Naive thymus-derived CD8-positive, alpha-beta T cell (primary cell): ENCODE data around the gene TESK2. TPM values are rescaled to one million over a fixed set of nuclear protein-coding genes. Genes with fewer than 3 reads are reported as not detected.
A peak's percentile ranks its signal among the peaks of the same experiment; 100 is the strongest.
"Not testable (repeated sequence)": the region's sequence is repeated elsewhere in the genome, so short reads cannot be mapped to it uniquely, and the experiment has no call there.

Experiments
- ATAC-seq, 2 donors: fragments of 150-1000 bp; cut with Tn5 transposase in 1 of 2; sonication (Bioruptor Pico), chemical (Tn5 transposase) in 1 of 2; 1 replicate in 1 of 2; 2 replicates in 1 of 2; pipeline ENCODE4 v1.10.0; 2021; ENCODE audit warnings: mild to moderate bottlenecking in 2 of 2, moderate library complexity in 2 of 2
- POLR2A ChIA-PET: fragments of 350-600 bp; sonication (Branson Sonifier 250); formaldehyde crosslinking; loops from one replicate; lab custom pipeline; 2021; ENCODE audit warnings: antibody characterized with exemption; lab: Charles Lee
- DNase-seq, 10 donors: peaks; one replicate each; pipeline versions ENCODE4 v3.0.0 to v3.0.0-alpha.2; 2020 to 2022
- H3K27ac Mint-ChIP-seq, 10 donors: one replicate each; pipeline ENCODE4 v1.8.0; 2020 to 2022; ENCODE audit warnings: mild to moderate bottlenecking in 10 of 10, mixed read lengths in 10 of 10, moderate library complexity in 4 of 10, inconsistent platforms in 1 of 10
- H3K27me3 Mint-ChIP-seq, 5 donors: one replicate each; pipeline ENCODE4 v1.8.0; 2021 to 2022; ENCODE audit warnings: mixed read lengths in 5 of 5
- H3K36me3 Mint-ChIP-seq, 3 donors: one replicate each; pipeline ENCODE4 v1.8.0; 2020 to 2022; ENCODE audit warnings: mixed read lengths in 3 of 3, mild to moderate bottlenecking in 2 of 3, inconsistent platforms in 1 of 3
- H3K4me1 Mint-ChIP-seq, 4 donors: one replicate each; pipeline ENCODE4 v1.8.0; 2021 to 2022; ENCODE audit warnings: mixed read lengths in 4 of 4
- H3K4me3 Mint-ChIP-seq, 10 donors: one replicate each; pipeline ENCODE4 v1.8.0; 2020 to 2022; ENCODE audit warnings: mild to moderate bottlenecking in 10 of 10, mixed read lengths in 10 of 10, moderate library complexity in 6 of 10, inconsistent platforms in 1 of 10
- H3K9me3 Mint-ChIP-seq, 9 donors: one replicate each; pipeline ENCODE4 v1.8.0; 2020 to 2022; ENCODE audit warnings: mixed read lengths in 9 of 9, mild to moderate bottlenecking in 3 of 9, inconsistent platforms in 1 of 9, moderate library complexity in 1 of 9
- polyA plus RNA-seq, 3 donors: library from polyadenylated mRNA; unstranded; fragments of 300-500 nt; fragmentation: Illumina TruSeq; gene quantifications; one replicate each; pipeline ENCODE4 v1.2.3, GENCODE V29; 2021
- total RNA-seq, 8 experiments: library from RNA in 2 of 8; stranded (reverse) in 2 of 8; gene quantifications; one replicate each; pipeline ENCODE4 v1.2.3 and lab custom pipeline; 2021 to 2026

The TESK2 gene
- total and polyA plus RNA-seq, 5 experiments from 2014 or later: 2.3 to 10.0 (median 3.1) TPM

DNA sequence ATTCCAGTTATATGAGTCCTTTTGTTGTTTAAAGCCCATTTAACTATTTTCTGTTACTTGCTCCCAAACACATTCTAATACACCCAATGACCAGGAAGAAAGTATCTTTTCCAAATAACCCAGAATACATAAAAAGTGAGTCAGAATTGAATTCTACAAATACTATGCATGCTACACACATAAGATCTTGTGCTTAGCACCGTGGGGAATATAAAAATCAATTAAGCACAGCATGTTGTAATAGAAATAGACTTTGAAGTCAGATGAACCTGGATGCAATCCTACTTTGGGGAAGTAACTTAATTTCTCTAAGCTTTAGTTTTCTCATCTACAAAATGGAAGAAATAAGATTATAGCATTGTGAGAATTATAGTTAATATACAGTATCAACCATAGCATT lies 110.2 kb downstream of the TESK2 start:
- no peaks in the 10 kb centered on the region for H3K9me3 Mint-ChIP-seq
- H3K36me3 Mint-ChIP-seq: peaks cover 0 to 10% (median 2%) of the 10 kb centered on the region in 3 donors
- H3K27me3 Mint-ChIP-seq: no peaks in the 10 kb centered on the region
- DNase-seq: no peak
- POLR2A ChIA-PET: no interaction called here
- H3K4me3 Mint-ChIP-seq: no peak overlapping the region
- H3K4me1 Mint-ChIP-seq: no peaks in the 10 kb centered on the region
- no peak overlapping the region for H3K27ac Mint-ChIP-seq
- no peak for ATAC-seq

DNA sequence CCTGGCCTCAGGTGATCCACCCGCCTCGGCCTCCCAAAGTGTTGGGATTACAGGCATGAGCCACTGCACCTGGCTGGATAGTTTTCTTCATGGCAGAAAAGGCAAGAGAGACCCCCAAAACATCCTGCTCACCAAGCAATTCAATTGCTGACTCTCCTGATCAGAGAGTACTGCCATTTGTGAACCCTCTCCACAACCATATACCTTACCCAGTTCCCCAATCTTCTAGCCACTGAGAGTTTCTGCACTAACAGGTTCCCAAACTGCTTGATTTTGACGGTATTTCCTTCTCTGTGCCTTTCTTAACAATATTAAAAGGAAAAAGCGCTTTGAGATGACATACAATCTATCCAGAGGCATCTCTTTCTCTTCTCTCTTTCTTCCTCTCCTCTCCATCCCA lies 110.8 kb downstream of the TESK2 start:
- ATAC-seq (no peak), DNase-seq (no peak)
- H3K27ac Mint-ChIP-seq: no peak overlapping the region
- H3K27me3 Mint-ChIP-seq: no peaks in the 10 kb centered on the region
- H3K9me3 Mint-ChIP-seq: no peaks in the 10 kb centered on the region
- POLR2A ChIA-PET: no interaction called here
- H3K4me3 Mint-ChIP-seq: no peak overlapping the region
- peaks cover 0 to 3% (median 1%) of the 10 kb centered on the region in 4 donors for H3K4me1 Mint-ChIP-seq
- H3K36me3 Mint-ChIP-seq: peaks cover 0 to 8% (median 2%) of the 10 kb centered on the region in 3 donors

DNA sequence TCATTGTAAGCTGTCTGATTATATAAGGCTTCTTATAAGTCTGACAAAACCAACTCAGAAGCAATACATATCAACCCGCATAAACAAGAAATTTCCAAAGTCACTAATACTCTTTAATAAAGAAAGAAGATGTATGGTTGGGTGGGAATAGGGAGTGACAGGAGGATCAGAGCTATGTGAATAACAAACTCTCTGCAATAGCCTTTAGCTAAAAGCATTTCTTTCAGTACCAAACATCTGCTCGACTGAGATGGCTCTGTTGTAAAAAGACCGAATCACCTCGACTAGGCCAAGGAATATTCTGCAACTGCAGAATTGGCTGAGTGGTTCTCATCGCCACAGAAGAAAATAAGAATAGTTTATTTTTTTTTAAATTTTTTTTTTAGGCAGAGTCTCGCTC lies 111.4 kb downstream of the TESK2 start:
- Mint-ChIP-seq H3K27ac (no peak overlapping the region), H3K4me3 (no peak overlapping the region), H3K9me3 (no peaks in the 10 kb centered on the region), H3K4me1 (peaks cover 0 to 9% (median 1%) of the 10 kb centered on the region in 4 donors), H3K27me3 (no peaks in the 10 kb centered on the region), H3K36me3 (peaks cover 0 to 4% (median 2%) of the 10 kb centered on the region in 3 donors)
- POLR2A ChIA-PET: no interaction called here
- DNase-seq (no peak), ATAC-seq (no peak)

DNA sequence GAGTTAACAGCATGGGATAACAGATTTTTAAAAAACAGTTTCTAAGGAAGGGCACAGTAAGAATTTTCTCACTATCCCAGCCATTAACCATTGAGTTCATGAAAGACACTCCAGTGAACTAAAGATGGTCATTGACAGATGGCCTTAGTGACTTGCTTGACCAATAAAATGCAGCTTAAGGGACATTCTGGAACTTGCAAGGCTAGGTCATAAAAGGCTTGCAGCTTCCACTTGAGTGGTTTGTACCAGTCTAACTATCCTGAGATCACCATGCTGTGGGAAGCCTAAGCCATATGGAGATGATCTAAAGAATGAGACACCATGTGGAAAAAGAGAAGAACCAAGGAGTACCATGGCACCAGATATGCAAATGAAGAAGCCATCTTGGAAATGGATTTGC lies 112.8 kb downstream of the TESK2 start:
- Mint-ChIP-seq H3K27ac (no peak overlapping the region), H3K4me1 (peaks cover 0 to 19% (median 2%) of the 10 kb centered on the region in 4 donors), H3K4me3 (no peak overlapping the region), H3K27me3 (no peaks in the 10 kb centered on the region), H3K36me3 (peaks cover 0 to 2% (median 0%) of the 10 kb centered on the region in 3 donors), H3K9me3 (no peaks in the 10 kb centered on the region)
- no peak for ATAC-seq
- no peak for DNase-seq
- POLR2A ChIA-PET: no interaction called here

DNA sequence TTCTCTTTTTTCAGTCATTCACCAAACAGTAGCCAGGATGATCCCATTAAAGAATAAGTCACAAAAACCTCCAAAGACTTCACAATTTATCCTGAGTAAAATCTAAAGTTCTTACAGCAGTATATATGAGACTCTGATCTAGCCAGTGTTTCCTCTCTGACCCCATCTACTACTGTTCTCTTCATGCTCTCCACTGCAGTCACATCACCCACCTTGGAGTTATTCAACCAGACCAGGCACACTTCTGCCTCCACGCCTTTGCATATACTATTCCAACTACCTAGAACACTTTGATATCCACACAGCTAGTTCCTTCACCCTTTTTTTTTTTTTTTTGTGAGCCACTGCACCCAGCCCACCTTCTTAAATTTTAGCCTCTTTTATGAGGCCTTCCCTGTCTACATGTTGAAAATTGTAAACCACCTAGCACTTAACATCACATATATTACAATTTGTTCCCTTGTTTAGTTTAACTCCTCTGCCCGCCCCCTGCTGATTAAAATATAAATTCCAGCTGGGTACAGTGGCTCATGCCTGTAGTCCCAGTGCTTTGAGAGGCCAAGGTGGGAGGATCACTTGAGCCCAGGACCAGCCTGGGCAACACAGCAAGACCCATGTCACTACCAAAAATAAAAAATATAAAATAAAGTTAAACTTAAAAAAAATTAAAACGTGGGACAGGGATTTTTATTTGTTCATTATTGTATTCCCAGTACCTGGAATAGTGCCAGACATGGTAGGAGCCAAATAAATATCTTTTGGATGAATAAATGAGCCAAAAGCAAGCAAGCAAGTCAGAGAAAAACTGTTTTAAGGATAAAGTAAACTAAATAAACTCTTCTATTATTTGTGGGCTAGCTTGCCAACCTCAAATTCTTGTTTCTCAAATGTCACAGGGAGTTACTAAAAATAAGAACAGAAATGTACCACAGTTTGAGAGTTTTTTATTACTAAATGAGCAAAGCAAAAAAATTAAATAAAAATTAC lies 115.6 kb downstream of the TESK2 start:
- Mint-ChIP-seq H3K36me3 (peaks cover 0 to 2% (median 0%) of the 10 kb centered on the region in 3 donors), H3K27me3 (no peaks in the 10 kb centered on the region), H3K4me3 (no peak overlapping the region), H3K9me3 (no peaks in the 10 kb centered on the region), H3K27ac (peak overlapping the region in 4 of 10 donors; percentile 3 to 49 (median 7)), H3K4me1 (peaks cover 0 to 31% (median 2%) of the 10 kb centered on the region in 4 donors)
- ATAC-seq: no peak
- POLR2A ChIA-PET: no interaction called here
- DNase-seq: no peak

DNA sequence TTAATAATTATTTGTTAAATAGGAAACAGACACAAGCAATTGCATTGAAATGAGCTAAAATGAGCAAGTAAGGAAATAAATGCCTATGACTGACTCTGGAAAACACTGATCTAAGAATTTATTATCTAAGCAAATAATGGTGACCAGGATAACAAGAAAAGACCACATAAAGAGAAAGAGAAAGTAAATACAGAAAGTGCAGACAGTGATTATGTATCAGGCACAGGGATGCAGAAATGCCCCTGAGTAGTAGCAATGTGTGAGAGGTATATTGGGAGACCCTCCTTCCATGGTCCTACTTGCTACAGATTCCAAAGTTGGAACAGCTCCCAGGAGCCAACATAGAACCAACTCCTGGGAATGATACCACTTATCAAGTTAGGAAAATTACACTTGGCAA lies 117.4 kb downstream of the TESK2 start:
- H3K27ac Mint-ChIP-seq: peak overlapping the region in 1 of 10 donors; percentile 4
- H3K4me1 Mint-ChIP-seq: peaks cover 0 to 32% (median 2%) of the 10 kb centered on the region in 4 donors
- peaks cover 0 to 2% (median 0%) of the 10 kb centered on the region in 3 donors for H3K36me3 Mint-ChIP-seq
- H3K4me3 Mint-ChIP-seq: no peak overlapping the region
- no peaks in the 10 kb centered on the region for H3K9me3 Mint-ChIP-seq
- no peak for ATAC-seq
- POLR2A ChIA-PET: no interaction called here
- DNase-seq: no peak
- no peaks in the 10 kb centered on the region for H3K27me3 Mint-ChIP-seq

DNA sequence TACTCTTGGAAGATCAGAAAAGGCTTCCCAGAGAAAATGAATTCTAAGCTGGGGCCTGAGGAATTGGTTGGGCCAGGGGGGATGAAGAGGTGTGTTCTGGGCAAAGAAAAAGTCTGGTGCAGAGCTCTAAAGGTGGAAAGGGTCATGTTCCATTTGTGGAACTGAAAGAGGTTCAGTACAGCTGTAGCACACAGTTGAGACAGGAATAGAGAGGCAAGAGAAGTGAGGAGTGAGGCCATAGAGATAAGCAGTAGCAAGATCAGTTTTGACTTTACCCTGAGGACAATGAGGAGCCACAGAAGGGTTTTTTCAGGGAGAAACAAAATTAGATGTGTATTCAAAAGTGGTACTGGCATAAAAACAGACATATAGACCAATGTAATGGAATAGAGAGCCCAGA lies 120.4 kb downstream of the TESK2 start:
- H3K27me3 Mint-ChIP-seq: no peaks in the 10 kb centered on the region
- H3K4me1 Mint-ChIP-seq: peaks cover 0 to 32% (median 2%) of the 10 kb centered on the region in 4 donors
- POLR2A ChIA-PET: no interaction called here
- H3K27ac Mint-ChIP-seq: no peak overlapping the region
- ATAC-seq: no peak
- no peaks in the 10 kb centered on the region for H3K36me3 Mint-ChIP-seq
- H3K9me3 Mint-ChIP-seq: no peaks in the 10 kb centered on the region
- H3K4me3 Mint-ChIP-seq: no peak overlapping the region
- no peak for DNase-seq

DNA sequence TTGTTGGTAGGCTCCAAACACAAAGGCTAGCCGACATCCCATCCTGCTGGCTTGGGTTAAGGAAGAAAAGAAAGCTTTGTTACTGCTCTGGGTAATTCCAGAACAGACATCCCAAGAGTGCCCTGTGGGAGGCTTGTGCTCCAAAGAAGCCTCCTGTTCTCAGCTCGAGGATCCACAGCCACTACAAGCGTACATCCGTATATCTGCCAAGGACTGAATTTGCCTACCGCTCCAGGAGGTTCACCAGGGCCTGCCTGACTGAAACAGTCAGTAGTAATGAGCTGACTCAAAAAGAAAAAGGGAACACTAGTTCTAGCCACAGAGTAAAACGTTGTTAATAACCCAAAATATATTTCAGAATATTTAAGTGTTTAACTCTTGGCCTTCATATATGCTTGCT lies 125.9 kb downstream of the TESK2 start:
- ATAC-seq (no peak), DNase-seq (no peak)
- no peak overlapping the region for H3K27ac Mint-ChIP-seq
- no peaks in the 10 kb centered on the region for H3K36me3 Mint-ChIP-seq
- H3K27me3 Mint-ChIP-seq: no peaks in the 10 kb centered on the region
- POLR2A ChIA-PET: interaction anchor here (0.7 kb wide), 1 partner anchor 127 kb away, joined by 5 read pairs; no protein-coding TSS in a partner anchor
- H3K9me3 Mint-ChIP-seq: no peaks in the 10 kb centered on the region
- no peak overlapping the region for H3K4me3 Mint-ChIP-seq
- peaks cover 0 to 3% (median 2%) of the 10 kb centered on the region in 4 donors for H3K4me1 Mint-ChIP-seq

DNA sequence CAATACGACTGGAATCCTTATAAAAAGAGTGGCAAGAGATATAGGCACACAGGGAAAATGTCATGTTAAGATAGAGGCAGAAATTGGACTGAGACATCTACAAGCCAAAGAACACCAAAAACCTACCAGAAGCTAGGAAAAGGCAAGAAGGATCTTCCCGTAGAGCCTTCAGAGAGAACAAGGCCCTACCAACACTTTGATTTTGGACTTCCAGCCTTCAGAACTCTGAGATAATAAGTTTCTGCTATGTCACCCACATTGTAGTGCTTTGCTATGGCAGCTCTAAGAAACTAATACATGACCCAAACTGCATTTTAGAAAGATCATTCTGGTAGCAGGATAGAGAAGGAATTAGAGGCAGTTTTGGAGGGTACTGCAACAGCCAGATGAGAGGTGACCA lies 126.7 kb downstream of the TESK2 start:
- Mint-ChIP-seq H3K27me3 (no peaks in the 10 kb centered on the region), H3K4me3 (no peak overlapping the region), H3K36me3 (no peaks in the 10 kb centered on the region), H3K4me1 (peaks cover 2 to 6% (median 5%) of the 10 kb centered on the region in 4 donors), H3K9me3 (no peaks in the 10 kb centered on the region), H3K27ac (no peak overlapping the region)
- ATAC-seq (no peak), DNase-seq (no peak)
- POLR2A ChIA-PET: no interaction called here

DNA sequence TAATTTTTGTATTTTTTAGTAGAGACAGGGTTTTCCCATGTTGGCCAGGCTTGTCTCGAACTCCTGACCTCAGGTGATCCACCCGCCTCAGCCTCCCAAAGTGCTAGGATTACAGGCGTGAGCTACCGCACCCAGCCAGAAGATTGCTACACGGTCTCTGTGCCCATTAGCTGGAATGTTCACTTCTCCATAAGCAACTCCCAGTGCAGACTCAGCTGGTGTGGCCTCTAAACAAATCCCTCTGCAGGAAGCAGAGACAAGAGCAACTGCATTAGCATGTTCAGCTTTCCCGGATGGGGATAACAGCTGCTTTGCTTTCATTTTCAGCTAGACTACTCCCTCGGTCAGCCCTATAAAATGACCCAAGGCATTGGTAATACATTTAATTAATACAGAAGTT lies 130.0 kb downstream of the TESK2 start:
- H3K27me3 Mint-ChIP-seq, POLR2A ChIA-PET: not testable (repeated sequence)

DNA sequence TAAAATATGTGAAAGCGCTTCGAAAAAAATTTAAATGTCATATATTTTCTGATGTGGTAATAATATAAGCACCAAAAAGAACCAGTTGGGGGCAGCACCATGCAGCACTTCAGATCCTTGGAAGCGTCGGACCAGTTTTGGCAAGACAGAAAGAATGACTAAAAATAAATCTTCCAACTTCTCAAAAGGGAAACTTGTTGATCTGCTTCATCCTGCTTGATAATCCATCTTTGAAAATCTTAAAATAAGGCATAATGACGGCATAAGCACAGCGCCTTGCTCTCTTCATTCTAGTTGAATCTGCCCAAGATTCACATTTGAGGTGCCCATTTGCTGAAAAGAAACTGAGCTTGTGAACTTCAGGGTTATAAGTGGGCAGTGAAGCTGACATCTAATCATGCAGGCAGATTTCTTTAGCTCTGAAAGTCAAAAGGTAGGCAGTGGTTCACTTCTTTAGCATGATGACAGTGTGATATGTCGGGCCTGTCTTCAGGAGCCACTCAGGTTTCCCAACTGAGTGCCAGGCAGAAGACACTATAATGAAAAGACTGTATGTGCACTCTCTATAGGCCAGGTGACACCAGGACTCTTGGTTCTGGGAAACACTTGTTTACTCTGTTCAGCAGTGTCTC lies 131.0 kb downstream of the TESK2 start:
- H3K36me3 Mint-ChIP-seq: peaks cover 0 to 2% (median 0%) of the 10 kb centered on the region in 3 donors
- peak overlapping the region in 2 of 10 donors; percentile 6 to 46 for H3K4me3 Mint-ChIP-seq
- H3K9me3 Mint-ChIP-seq: no peaks in the 10 kb centered on the region
- peak overlapping the region in 4 of 10 donors; percentile 2 to 47 (median 26) for H3K27ac Mint-ChIP-seq
- no peaks in the 10 kb centered on the region for H3K27me3 Mint-ChIP-seq
- ATAC-seq (peak; percentile 59 to 75), DNase-seq (peak in 9 of 10 donors; percentile 23 to 73 (median 46))
- POLR2A ChIA-PET: interaction anchor here (1.0 to 1.1 kb wide), 2 partner anchors 132 to 133 kb away, joined by 4 to 10 read pairs; no protein-coding TSS in a partner anchor
- H3K4me1 Mint-ChIP-seq: peaks cover 2 to 6% (median 5%) of the 10 kb centered on the region in 4 donors

More for the DNA sequence above, 130.0 kb downstream of the TESK2 start:
- H3K36me3 Mint-ChIP-seq, H3K9me3 Mint-ChIP-seq, H3K27ac Mint-ChIP-seq, DNase-seq, H3K4me1 Mint-ChIP-seq, H3K4me3 Mint-ChIP-seq, ATAC-seq: not testable (repeated sequence)

DNA sequence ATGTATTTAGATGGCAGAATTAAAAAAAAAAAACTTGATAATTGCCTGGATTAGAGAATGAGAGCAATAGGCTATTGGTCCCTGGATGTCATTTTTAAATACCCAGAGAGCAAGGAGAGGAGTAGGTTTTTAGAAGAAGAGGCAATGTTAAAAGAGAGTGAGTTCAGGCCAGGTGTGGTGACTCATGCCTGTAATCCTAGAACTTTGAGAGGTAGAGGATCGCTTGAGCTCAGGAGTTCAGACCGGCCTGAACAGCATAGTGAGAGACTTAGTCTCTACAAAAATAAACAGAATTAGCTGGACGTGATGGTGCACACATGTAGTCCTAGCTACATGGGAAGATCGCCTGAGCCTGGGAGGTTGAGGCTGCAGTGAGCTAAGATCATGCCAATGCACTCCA lies 134.8 kb downstream of the TESK2 start:
- ATAC-seq (no peak), DNase-seq (no peak)
- Mint-ChIP-seq H3K36me3 (peaks cover 0 to 2% (median 0%) of the 10 kb centered on the region in 3 donors), H3K9me3 (no peaks in the 10 kb centered on the region), H3K27me3 (no peaks in the 10 kb centered on the region), H3K4me1 (peaks cover 2 to 6% (median 5%) of the 10 kb centered on the region in 4 donors), H3K4me3 (no peak overlapping the region), H3K27ac (peak overlapping the region in 1 of 10 donors; percentile 12)
- POLR2A ChIA-PET: interaction anchor here (0.6 to 1.7 kb wide), 3 partner anchors 16 to 137 kb away, joined by 3 to 4 read pairs (median 3); partner anchors contain the start of genes MUTYH and TOE1

DNA sequence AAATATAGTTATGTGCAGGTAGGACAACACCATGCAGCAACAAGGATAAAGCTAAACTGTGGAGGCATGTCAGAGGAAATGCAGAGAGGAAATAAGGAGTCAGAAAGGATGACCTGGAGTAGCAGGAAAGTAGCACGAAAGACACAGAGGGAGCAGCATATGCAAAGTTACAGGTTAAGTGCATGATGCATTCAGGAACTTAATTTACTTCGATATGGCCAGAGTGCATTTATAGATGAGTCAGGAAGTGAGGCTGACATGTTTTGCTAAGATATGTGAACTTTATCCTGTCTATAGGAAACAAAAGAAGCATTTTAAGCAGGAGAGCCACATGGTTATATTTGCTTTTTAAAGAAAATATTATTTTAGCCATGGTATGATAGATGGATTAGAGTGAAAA lies 135.3 kb downstream of the TESK2 start:
- no peak for DNase-seq
- H3K27ac Mint-ChIP-seq: no peak overlapping the region
- H3K4me1 Mint-ChIP-seq: peaks cover 2 to 6% (median 5%) of the 10 kb centered on the region in 4 donors
- H3K4me3 Mint-ChIP-seq: no peak overlapping the region
- H3K36me3 Mint-ChIP-seq: peaks cover 0 to 2% (median 0%) of the 10 kb centered on the region in 3 donors
- H3K9me3 Mint-ChIP-seq: no peaks in the 10 kb centered on the region
- POLR2A ChIA-PET: no interaction called here
- ATAC-seq: no peak
- no peaks in the 10 kb centered on the region for H3K27me3 Mint-ChIP-seq
